Measurements from ENCODE around the gene COQ10B. TPM values are rescaled to one million over a fixed set of nuclear protein-coding genes. Genes with fewer than 3 reads are reported as not detected.

Gene COQ10B
- total RNA-seq: 34.1 and 38.0 TPM in 2 replicates

GRCh38 chr2:197453123-197453913, at the start of gene COQ10B:
Gene COQ10B, plus strand, starts transcription at chr2:197453552. Its CDS starts 9 bp downstream, at chr2:197453561.

GRCh38 chr2:197434541-197435513, 18.5 kb upstream of the COQ10B start, which contains the start of gene SF3B1:
Gene SF3B1, minus strand, starts transcription at chr2:197435028. Its CDS starts 29 bp downstream, at chr2:197434999.

GRCh38 chr2:197499594-197500502, 46.5 kb downstream of the COQ10B start, which contains the start of the genes HSPD1 and HSPE1:
Gene HSPD1, minus strand, starts transcription at chr2:197499840. Its CDS starts 992 bp downstream, at chr2:197498848.
Gene HSPE1, plus strand, starts transcription at chr2:197500379. Its CDS starts 58 bp downstream, at chr2:197500437.

GRCh38 chr2:197515739-197516392, 62.5 kb downstream of the COQ10B start, which contains the start of gene MOB4:
Gene MOB4, plus strand, starts transcription at chr2:197516066. Its CDS starts 21 bp downstream, at chr2:197516087.

Other genes with a start within 250 kb of the COQ10B start
- 2.6 and 3.6 TPM in 2 replicates for gene ANKRD44, start 142.8 kb upstream of the COQ10B start, total RNA-seq
- 180 and 618 TPM in 2 replicates for gene SF3B1, start 18.5 kb upstream of the COQ10B start, total RNA-seq
- 260 and 412 TPM in 2 replicates for gene HSPD1, start 46.3 kb downstream of the COQ10B start, total RNA-seq
- 202 and 207 TPM in 2 replicates for gene HSPE1, start 46.8 kb downstream of the COQ10B start, total RNA-seq
- 29.6 and 50.3 TPM in 2 replicates for gene MOB4, start 62.5 kb downstream of the COQ10B start, total RNA-seq
- 2.7 and 5.5 TPM in 2 replicates for gene RFTN2, start 222.0 kb downstream of the COQ10B start, total RNA-seq